GM12878 (cell line): ENCODE measurements around the gene RFX3. TPM values are rescaled to one million over a fixed set of nuclear protein-coding genes. Genes with fewer than 3 reads are reported as not detected.

Experiments
- ATAC-seq: fragments of 200-7000 bp; cut with Tn5 transposase; 3 replicates; pipeline ENCODE4 v1.9.1; 2020; ENCODE audit warnings: mild to moderate bottlenecking, moderate library complexity
- BruUV-seq: library from RNA; stranded (reverse); fragments of 400-500 nt; replicated peaks from 2 replicates; lab custom pipeline; 2021; lab: Mats Ljungman, UMichigan
- CTCF ChIA-PET: fragments of 300-600 bp; sonication (Branson Sonifier 250); formaldehyde crosslinking; extraction: SDS; loops from one replicate; lab custom pipeline; 2021; ENCODE audit warnings: inconsistent platforms; lab: Yijun Ruan, JAX
- POLR2A ChIA-PET: fragments of 350-600 bp; formaldehyde crosslinking; extraction: SDS; loops from one replicate; lab custom pipeline; 2021; ENCODE audit warnings: inconsistent platforms; lab: Charles Lee
- RAD21 ChIA-PET: fragments of 300-600 bp; sonication (Branson Sonifier 250); formaldehyde crosslinking; loops from one replicate; lab custom pipeline; 2023; ENCODE audit warnings: antibody characterized with exemption; ENCODE audit not compliant: unreplicated experiment; lab: Charles Lee
- SMC1A ChIA-PET: fragments of 300-600 bp; sonication (Branson Sonifier 250); formaldehyde crosslinking; loops from one replicate; lab custom pipeline; 2023; ENCODE audit not compliant: unreplicated experiment, uncharacterized antibody; lab: Charles Lee
- DNase-seq: peaks from one replicate; pipeline ENCODE4 v3.0.0-alpha.2; 2011; ENCODE audit warnings: low read depth, low spot score
- FAIRE-seq: peaks from 3 replicates; lab custom pipeline; 2011; peaks lifted over from hg19 to GRCh38; lab: Jason Lieb, UNC
- H2AFZ ChIP-seq: 2 replicates; pipeline ENCODE4 v1.6.0; 2011; ENCODE audit warnings: low read depth, low read length, control low read depth; ENCODE audit not compliant: control insufficient read depth
- H3K27ac ChIP-seq: 2 replicates; pipeline ENCODE4 v1.5.1; 2011; ENCODE audit warnings: control low read depth; ENCODE audit not compliant: control insufficient read depth, insufficient read depth
- H3K27me3 ChIP-seq, 2 experiments: replicated peaks in 1 of 2; 2 replicates each; pipeline versions ENCODE4 v1.6.0 to v1.6.1; 2011; ENCODE audit warnings: low read length in 1 of 2; ENCODE audit not compliant: control insufficient read depth in 2 of 2, insufficient read depth in 2 of 2
- H3K36me3 ChIP-seq, 2 experiments: 2 replicates each; pipeline ENCODE4 v1.5.1; 2011; ENCODE audit warnings: low read length in 1 of 2; ENCODE audit not compliant: control insufficient read depth in 2 of 2, insufficient read depth in 2 of 2
- H3K4me1 ChIP-seq: 2 replicates; pipeline ENCODE4 v1.6.1; 2011; ENCODE audit warnings: mild to moderate bottlenecking, low read length, moderate library complexity, mixed read lengths; ENCODE audit not compliant: control insufficient read depth, insufficient read depth
- H3K4me2 ChIP-seq: 2 replicates; pipeline ENCODE4 v1.6.0; 2011; ENCODE audit warnings: control low read depth; ENCODE audit not compliant: control insufficient read depth, insufficient read depth
- H3K4me3 ChIP-seq: fragments of 200-600 bp; sonication (generic); 2 replicates; pipeline ENCODE4 v1.5.1; 2016
- H3K79me2 ChIP-seq: 2 replicates; pipeline ENCODE4 v1.6.0; 2011; ENCODE audit warnings: low read length; ENCODE audit not compliant: control insufficient read depth, insufficient read depth
- H3K9ac ChIP-seq: 2 replicates; pipeline ENCODE4 v1.8.0; 2011; ENCODE audit warnings: low read length, control low read depth, mixed read lengths; ENCODE audit not compliant: control insufficient read depth, insufficient read depth
- H3K9me3 ChIP-seq: replicated peaks from 3 replicates; pipeline ENCODE4 v1.5.1; 2011; ENCODE audit warnings: mild to moderate bottlenecking, low read length; ENCODE audit not compliant: control insufficient read depth, insufficient read depth
- H4K20me1 ChIP-seq: 2 replicates; pipeline ENCODE4 v1.6.0; 2011; ENCODE audit not compliant: control insufficient read depth, insufficient read depth
- ATF7 ChIP-seq: fragments of 450-650 bp; IDR thresholded peaks from 2 replicates; pipeline ENCODE4 v1.6.1; 2016; ENCODE audit warnings: low read depth, mild to moderate bottlenecking
- CBFB ChIP-seq: IDR thresholded peaks from 2 replicates; pipeline ENCODE4 v1.6.1; 2016; ENCODE audit warnings: antibody characterized with exemption, low read depth
- MEF2A ChIP-seq: IDR thresholded peaks from 2 replicates; pipeline ENCODE4 v1.6.1; 2011; ENCODE audit warnings: low read depth, mild to moderate bottlenecking, low read length, moderate library complexity; ENCODE audit not compliant: insufficient read depth
- POU2F2 ChIP-seq: IDR thresholded peaks from 3 replicates; pipeline ENCODE4 v1.6.1; 2011; ENCODE audit warnings: low read depth, mild to moderate bottlenecking, low read length, borderline replicate concordance
- SPI1 ChIP-seq: IDR thresholded peaks from 2 replicates; pipeline ENCODE4 v1.6.1; 2011; ENCODE audit warnings: low read depth, mild to moderate bottlenecking, low read length, moderate library complexity, borderline replicate concordance; ENCODE audit not compliant: insufficient read depth
- ZNF622 ChIP-seq: fragments of 450-650 bp; IDR thresholded peaks from 2 replicates; pipeline ENCODE4 v1.6.1; 2017; ENCODE audit warnings: mild to moderate bottlenecking, inconsistent platforms
- WGBS: methylation state at CpG from one replicate; pipeline ENCODE4 v1.1.6; 2016; ENCODE audit warnings: low lambda C conversion rate; ENCODE audit not compliant: insufficient replicate concordance, insufficient coverage; ENCODE audit errors: missing lambda C conversion rate; 5-methylcytosine and 5-hydroxymethylcytosine counted together
- in situ Hi-C: fragments of 300-500 bp; cut with MboI; formaldehyde crosslinking; loops from 9 replicates; pipeline ENCODE4 v1.14.3; 2018; ENCODE audit warnings: mixed read lengths
- intact Hi-C: fragments of 100-400 bp; cut with micrococcal nuclease; formaldehyde crosslinking; loops from one replicate; pipeline ENCODE4 v1.14.2; 2022; ENCODE audit not compliant: unreplicated experiment
- polyA plus RNA-seq, 11 experiments: library from polyadenylated mRNA; depleted of rRNA in 4 of 11; unstranded in 6 of 11; stranded (reverse) in 5 of 11; fragments of >200 nt; fragmentation: Nextera tagmentation in 4 of 11; fragmentation: Illumina TruSeq in 1 of 11; extraction: Ambion mirVana in 4 of 11; extraction: Trizol in 1 of 11; gene quantifications; 1 replicate in 1 of 11; 2 replicates in 10 of 11; pipeline versions ENCODE4 v1.2.1 to v1.2.3, GENCODE V29; 2011 to 2016; ENCODE audit warnings: inconsistent platforms in 2 of 11, missing spikeins in 2 of 11, low read depth in 1 of 11
- total RNA-seq, 4 experiments: library from RNA; depleted of rRNA in 3 of 4; stranded (reverse); fragments of >200 nt in 3 of 4; fragmentation: Illumina TruSeq in 1 of 4; extraction: Trizol in 1 of 4; gene quantifications; 2 replicates each; pipeline versions ENCODE4 v1.2.1 to v1.2.3, GENCODE V29; 2013 to 2021
- TF ChIP-seq, protein P1 (sequence below): IDR thresholded peaks from 2 replicates; pipeline ENCODE4 v1.6.1; 2011; ENCODE audit warnings: borderline replicate concordance, low read depth, mild to moderate bottlenecking, moderate library complexity, mixed read lengths, low read length; ENCODE audit not compliant: insufficient read depth; ENCODE audit errors: extremely low read length

Gene RFX3
- total and polyA plus RNA-seq, 10 of the 15 experiments (the other 5 are each of a cell fraction or from before 2014, with no cell fraction given) = 1.2 to 26.4 (median 6.7) TPM

DNA sequence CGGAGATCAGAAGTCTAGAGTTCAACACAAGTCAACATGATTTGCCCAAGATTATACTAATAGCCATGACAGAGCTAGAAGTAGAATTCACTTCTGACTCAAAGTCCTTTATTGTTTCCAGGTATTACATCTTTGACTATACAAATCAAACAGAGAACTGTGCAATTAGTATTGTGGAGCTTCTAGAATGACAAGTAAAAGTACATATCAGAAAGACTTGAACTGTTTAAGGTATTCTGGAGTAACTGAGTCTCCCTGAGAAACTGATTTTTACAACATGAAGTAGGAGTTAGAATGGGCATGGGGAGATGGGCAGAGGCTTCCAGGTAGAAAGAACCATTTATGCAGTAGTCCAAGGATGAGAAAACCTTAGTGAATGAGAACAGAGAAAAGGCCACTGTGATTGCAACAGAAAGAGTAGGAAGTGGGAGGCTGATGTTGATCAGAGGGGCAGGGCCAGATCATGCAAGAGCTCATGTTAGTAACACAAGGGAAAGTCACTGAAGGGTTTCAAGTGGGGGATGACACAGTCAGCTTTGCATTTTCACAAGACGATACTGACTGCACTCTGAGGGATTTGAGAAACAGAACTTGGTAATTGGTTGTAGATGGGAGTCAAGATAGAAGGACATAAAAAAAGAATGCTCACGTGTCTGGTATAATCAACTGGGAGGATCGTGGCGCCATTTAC is 280.7 kb downstream of the RFX3 start:
- ATAC-seq (peak; percentile 83), FAIRE-seq (peak; percentile 78), DNase-seq (peak; percentile 34)
- ChIA-PET RAD21 (interaction anchor here (0.8 to 1.7 kb wide), 4 partner anchors 14 to 231 kb away, joined by 3 to 24 read pairs (median 4); no protein-coding TSS in a partner anchor), SMC1A (interaction anchor here (0.6 to 6.0 kb wide), 11 partner anchors 15 to 604 kb away, joined by 3 to 136 read pairs (median 3); no protein-coding TSS in a partner anchor), CTCF (interaction anchor here (0.5 to 8.2 kb wide), 5 partner anchors 11 to 285 kb away, joined by 3 to 305 read pairs (median 3); no protein-coding TSS in a partner anchor), POLR2A (no interaction called here)
- intact Hi-C loops (loop anchor here (5.0 to 10.0 kb wide), 4 partner anchors 87 to 400 kb away; partner anchors contain the start of gene RFX3), in situ Hi-C loops (no loop called here)
- no peak overlapping the region; the same call in 1 of the 2 replicates for H3K4me2 ChIP-seq
- no peaks in the 10 kb centered on the region; the same call in 2 of the 3 replicates for H3K9me3 ChIP-seq
- H3K4me3 ChIP-seq = no peak overlapping the region
- peaks cover 11% of the 10 kb centered on the region; the same call in 1 of the 2 replicates for H3K4me1 ChIP-seq
- peak overlapping the region; percentile 19; the same call in 1 of the 2 replicates for H3K27ac ChIP-seq
- H4K20me1 ChIP-seq = no peaks in the 10 kb centered on the region
- 64% methylated on average over 5 of the region's 5 CpGs for WGBS
- no peak overlapping the region for H2AFZ ChIP-seq
- BruUV-seq = no TSS peak
- TF ChIP-seq CBFB (no peak), SPI1 (peak; percentile 57; the same call in 1 of the 2 replicates), MEF2A (no peak), ZNF622 (no peak), POU2F2 (peak; percentile 56; the same call in 1 of the 3 replicates), ATF7 (0 out of 2 replicates have a peak, but pooled peaks have one; percentile 37)
- TF ChIP-seq, protein P1, sequence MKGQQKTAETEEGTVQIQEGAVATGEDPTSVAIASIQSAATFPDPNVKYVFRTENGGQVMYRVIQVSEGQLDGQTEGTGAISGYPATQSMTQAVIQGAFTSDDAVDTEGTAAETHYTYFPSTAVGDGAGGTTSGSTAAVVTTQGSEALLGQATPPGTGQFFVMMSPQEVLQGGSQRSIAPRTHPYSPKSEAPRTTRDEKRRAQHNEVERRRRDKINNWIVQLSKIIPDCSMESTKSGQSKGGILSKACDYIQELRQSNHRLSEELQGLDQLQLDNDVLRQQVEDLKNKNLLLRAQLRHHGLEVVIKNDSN = no peak
- no peaks in the 10 kb centered on the region for H3K79me2 ChIP-seq
- no peak overlapping the region for H3K9ac ChIP-seq
- H3K27me3 ChIP-seq = no peaks in the 10 kb centered on the region
- peaks cover 0 to 3% of the 10 kb centered on the region in 2 experiments; a peak in 1 of 4 replicates for H3K36me3 ChIP-seq
